ENCODE measurements around the gene ZNF23. TPM values are rescaled to one million over a fixed set of nuclear protein-coding genes. Genes with fewer than 3 reads are reported as not detected.

Gene ZNF23
- total RNA-seq, 1 donor from 2014 or later, result 6.3 TPM

Other genes with a start within 250 kb of the ZNF23 start
- 6.2 TPM for gene HYDIN, start 231.5 kb downstream of the ZNF23 start, total RNA-seq
- gene CMTR2, start 172.8 kb downstream of the ZNF23 start, total RNA-seq, result 26.0 TPM
- 0.81 TPM for gene CALB2, start 103.5 kb downstream of the ZNF23 start, total RNA-seq
- gene TLE7, start 20.2 kb downstream of the ZNF23 start, total RNA-seq, result 0.14 TPM
- gene ZNF19, start 27.1 kb upstream of the ZNF23 start, total RNA-seq, result 5.6 TPM
- 586 TPM for gene CHST4, start 64.2 kb upstream of the ZNF23 start, total RNA-seq
- gene TAT, start 114.8 kb upstream of the ZNF23 start, total RNA-seq, result 2.5 TPM
- 28.8 TPM for gene MARVELD3, start 163.9 kb upstream of the ZNF23 start, total RNA-seq

Measured in mucosa of gallbladder (tissue), 1 donor.